ENCODE data around the gene DCDC2C. TPM values are rescaled to one million over a fixed set of nuclear protein-coding genes. Genes with fewer than 3 reads are reported as not detected.

The DCDC2C gene, protein sequence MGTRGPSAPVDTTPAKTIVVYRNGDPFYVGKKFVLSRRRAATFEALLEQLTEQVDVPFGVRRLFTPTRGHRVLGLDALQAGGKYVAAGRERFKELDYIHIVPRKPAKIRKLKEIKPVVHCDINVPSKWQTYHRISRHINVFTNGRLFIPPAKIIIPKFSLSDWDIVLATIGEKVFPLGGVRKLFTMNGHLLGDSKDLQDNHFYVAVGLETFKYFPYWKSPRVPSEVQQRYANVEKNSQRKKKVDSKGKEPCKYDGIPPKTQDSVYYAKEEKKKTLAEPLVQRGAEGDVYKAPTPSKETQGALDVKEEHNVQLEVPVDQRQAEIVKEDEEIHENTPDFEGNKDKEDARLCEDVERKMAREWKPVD
- not detected in 2 replicates for total RNA-seq

DNA sequence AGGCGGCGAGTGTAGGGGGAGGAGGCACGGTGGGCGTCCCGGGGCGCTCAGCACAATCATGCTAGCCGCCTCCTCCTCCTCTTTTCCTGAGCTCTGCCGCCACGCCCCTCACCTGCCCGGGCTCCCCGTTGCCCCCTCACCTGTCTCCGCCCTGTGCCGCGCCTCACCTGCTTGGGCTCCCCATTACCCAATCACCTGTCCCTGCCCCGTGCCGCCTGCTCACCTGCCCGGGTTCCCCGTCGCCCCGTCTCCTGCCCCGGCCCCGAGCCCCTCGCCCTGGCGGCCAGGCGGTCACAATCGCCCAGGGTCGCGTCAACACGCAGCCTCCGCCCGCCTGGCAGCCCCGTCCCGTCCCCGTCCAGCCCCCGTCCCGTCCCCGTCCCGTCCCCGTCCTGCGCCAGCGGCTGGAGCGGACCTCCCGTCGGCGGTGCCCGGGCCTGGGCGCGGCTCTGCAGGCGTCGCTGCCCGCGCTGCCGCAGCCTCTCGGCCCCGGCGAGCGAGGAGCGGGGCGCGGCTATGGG lies at the start of gene DCDC2C:
DCDC2C (plus strand) TSS at position 340 of the 521 bp plus-strand sequence; CDS start at position 517, 177 bp downstream.
- Mint-ChIP-seq H3K27me3 (peaks cover 31% of the 10 kb centered on the region), H3K27ac (no peak within 1 kb of the TSS), H3K4me1 (no peaks in the 10 kb centered on the region), H3K9me3 (no peaks in the 10 kb centered on the region), H3K4me3 (no peak within 1 kb of the TSS), H3K36me3 (ENCODE audit: low read depth) (no peaks in the 10 kb centered on the region)
- POLR2A ChIA-PET, result no interaction called here
- intact Hi-C loops (cut with micrococcal nuclease), result no loop called here
- CTCF ChIA-PET, result no interaction called here
- TF ChIP-seq, protein P1, sequence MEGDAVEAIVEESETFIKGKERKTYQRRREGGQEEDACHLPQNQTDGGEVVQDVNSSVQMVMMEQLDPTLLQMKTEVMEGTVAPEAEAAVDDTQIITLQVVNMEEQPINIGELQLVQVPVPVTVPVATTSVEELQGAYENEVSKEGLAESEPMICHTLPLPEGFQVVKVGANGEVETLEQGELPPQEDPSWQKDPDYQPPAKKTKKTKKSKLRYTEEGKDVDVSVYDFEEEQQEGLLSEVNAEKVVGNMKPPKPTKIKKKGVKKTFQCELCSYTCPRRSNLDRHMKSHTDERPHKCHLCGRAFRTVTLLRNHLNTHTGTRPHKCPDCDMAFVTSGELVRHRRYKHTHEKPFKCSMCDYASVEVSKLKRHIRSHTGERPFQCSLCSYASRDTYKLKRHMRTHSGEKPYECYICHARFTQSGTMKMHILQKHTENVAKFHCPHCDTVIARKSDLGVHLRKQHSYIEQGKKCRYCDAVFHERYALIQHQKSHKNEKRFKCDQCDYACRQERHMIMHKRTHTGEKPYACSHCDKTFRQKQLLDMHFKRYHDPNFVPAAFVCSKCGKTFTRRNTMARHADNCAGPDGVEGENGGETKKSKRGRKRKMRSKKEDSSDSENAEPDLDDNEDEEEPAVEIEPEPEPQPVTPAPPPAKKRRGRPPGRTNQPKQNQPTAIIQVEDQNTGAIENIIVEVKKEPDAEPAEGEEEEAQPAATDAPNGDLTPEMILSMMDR (IDR thresholded peaks at IDR 0.05), result no peak
- ATAC-seq (ENCODE audit: low read depth) (no peak), DNase-seq (no peak)

GRCh38 chr2:3654011-3654410 lies 49.4 kb upstream of the DCDC2C start:
- Mint-ChIP-seq H3K4me3 (no peak overlapping the region), H3K27ac (no peak overlapping the region), H3K4me1 (peaks cover 18% of the 10 kb centered on the region), H3K36me3 (ENCODE audit: low read depth) (no peaks in the 10 kb centered on the region), H3K27me3 (peaks cover 3% of the 10 kb centered on the region), H3K9me3 (no peaks in the 10 kb centered on the region)
- no peak for DNase-seq
- no peak for ATAC-seq (ENCODE audit: low read depth)
- ChIA-PET CTCF (interaction anchor here (6.1 kb wide), 1 partner anchor 229 kb away, joined by 52 read pairs; no protein-coding TSS in a partner anchor), POLR2A (no interaction called here)
- TF ChIP-seq, protein P1 (IDR thresholded peaks at IDR 0.05), result no peak
- intact Hi-C loops (cut with micrococcal nuclease), result loop anchor here (5.0 kb wide), 1 partner anchor 397 kb away; no protein-coding TSS in a partner anchor

- H3K9me3 Mint-ChIP-seq, result no peaks in the 10 kb centered on the region
- TF ChIP-seq, protein P1 (IDR thresholded peaks at IDR 0.05), result no peak
- DNase-seq (no peak), ATAC-seq (ENCODE audit: low read depth) (no peak)
- H3K4me3 Mint-ChIP-seq, result no peak overlapping the region
- intact Hi-C loops (cut with micrococcal nuclease), result loop anchor here (5.0 kb wide), 1 partner anchor 397 kb away; no protein-coding TSS in a partner anchor
- H3K4me1 Mint-ChIP-seq, result peaks cover 21% of the 10 kb centered on the region
- ChIA-PET CTCF (interaction anchor here (6.1 kb wide), 1 partner anchor 230 kb away, joined by 52 read pairs; no protein-coding TSS in a partner anchor), POLR2A (no interaction called here)
- no peak overlapping the region for H3K27ac Mint-ChIP-seq
- H3K27me3 Mint-ChIP-seq, result peaks cover 3% of the 10 kb centered on the region
- no peaks in the 10 kb centered on the region for H3K36me3 Mint-ChIP-seq (ENCODE audit: low read depth)
Measured at GRCh38 chr2:3654531-3655225, 48.7 kb upstream of the DCDC2C start.

DNA sequence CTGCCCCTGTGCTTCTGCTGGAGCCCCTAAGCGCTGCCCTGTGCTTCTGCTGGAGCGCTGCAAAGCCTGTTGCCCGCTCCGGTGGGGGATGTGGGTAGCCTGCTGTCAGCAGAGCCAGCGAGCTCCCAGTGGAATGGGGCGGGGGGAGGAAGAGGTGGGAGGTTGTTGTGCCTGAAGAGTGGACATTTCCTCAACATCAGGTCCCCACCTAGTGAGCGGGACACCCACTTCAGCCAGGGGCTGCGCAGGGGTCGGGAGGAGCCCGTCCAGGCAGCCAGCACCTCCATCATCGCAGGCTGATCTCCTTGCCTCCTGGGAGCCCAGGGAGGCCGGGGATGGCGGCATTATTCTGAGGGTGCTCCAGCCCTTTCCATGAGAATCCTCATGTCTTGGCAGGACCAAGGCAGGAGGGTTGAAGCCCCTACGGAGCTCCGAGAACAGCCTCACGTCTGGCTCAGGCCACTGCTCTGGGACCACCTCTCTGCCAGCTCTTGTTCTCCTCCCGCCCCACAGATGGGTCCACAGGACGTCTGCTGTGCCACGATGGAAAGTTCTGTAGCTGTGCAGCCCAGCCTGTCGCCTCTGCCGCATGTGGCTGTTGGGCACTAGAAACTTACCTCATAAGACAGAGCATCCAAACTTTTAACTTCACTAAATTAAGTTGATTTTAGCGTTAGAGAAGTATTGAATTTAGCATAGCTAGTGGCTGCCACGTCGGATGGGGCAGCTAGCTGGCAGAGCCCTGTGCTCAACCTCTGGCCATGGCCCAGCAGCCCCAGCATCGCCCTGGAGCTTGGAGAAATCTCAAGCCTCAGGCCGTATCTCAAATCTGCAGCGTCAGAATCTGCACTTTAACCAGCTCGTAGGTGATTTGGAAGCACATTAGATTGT lies 47.3 kb upstream of the DCDC2C start:
- CTCF ChIA-PET, result no interaction called here
- TF ChIP-seq, protein P1 (IDR thresholded peaks at IDR 0.05), result no peak
- no peak for DNase-seq
- Mint-ChIP-seq H3K27ac (no peak overlapping the region), H3K36me3 (ENCODE audit: low read depth) (no peaks in the 10 kb centered on the region), H3K9me3 (no peaks in the 10 kb centered on the region), H3K4me1 (peaks cover 28% of the 10 kb centered on the region), H3K27me3 (peaks cover 3% of the 10 kb centered on the region), H3K4me3 (no peak overlapping the region)
- ATAC-seq (ENCODE audit: low read depth), result no peak
- intact Hi-C loops (cut with micrococcal nuclease), result no loop called here
- POLR2A ChIA-PET, result no interaction called here

Measured in activated B cell treated with CpG ODN at 0.5 μM for 24 hours (primary cell).